ENCODE data around the gene TTC34. TPM values are rescaled to one million over a fixed set of nuclear protein-coding genes. Genes with fewer than 3 reads are reported as not detected.

Gene TTC34
- total and polyA plus RNA-seq, 2 of the 13 experiments (the other 11 are each of a cell fraction or from before 2014, with no cell fraction given): 0.07 to 0.11 TPM

GRCh38 chr1:2591581-2592261 is 209.8 kb downstream of the TTC34 start:
- H3K27ac ChIP-seq (ENCODE audit: extremely low read length, insufficient read depth, low read length): no peak overlapping the region
- in situ Hi-C loops (cut with HindIII; ENCODE audit: extremely low pct_ligation_motif_present, low pct_unique_long_range_greater_than_20kb): no loop called here
- no peak overlapping the region for H3K4me3 ChIP-seq (replicated peaks in 1 of 3; ENCODE audit: insufficient read depth in 1 of 3, low read depth in 2 of 3, low read length in 3 of 3)
- no peak overlapping the region for H3K4me2 ChIP-seq (ENCODE audit: low read depth, low read length)
- ChIA-PET CTCF (ENCODE audit: low intra/inter-chr PET ratio, low total read pairs) (no interaction called here), POLR2A (interaction anchor here (1.0 kb wide), 1 partner anchor 14 kb away, joined by 4 read pairs; no protein-coding TSS in a partner anchor)
- H3K9ac ChIP-seq (ENCODE audit: insufficient read depth, low read depth, low read length): no peak overlapping the region
- H3K36me3 ChIP-seq (replicated peaks in 1 of 2; ENCODE audit: control insufficient read depth in 1 of 2, insufficient read depth in 2 of 2, low read length in 2 of 2): no peaks in the 10 kb centered on the region
- H3K27me3 ChIP-seq (ENCODE audit: control insufficient read depth in 1 of 2, insufficient read depth in 2 of 2, low read length in 2 of 2): peaks cover 5 to 31% of the 10 kb centered on the region in 2 experiments; a peak in 4 of 5 replicates
- no peak for FAIRE-seq
- no peak for TF ChIP-seq POGZ (CRISPR knock-in tag; IDR thresholded peaks at IDR 0.05)
- no peak for TF ChIP-seq ZNF737 (CRISPR knock-in tag; IDR thresholded peaks at IDR 0.05; ENCODE audit: borderline replicate concordance)
- no peak for TF ChIP-seq ZBTB44 (CRISPR knock-in tag; IDR thresholded peaks at IDR 0.05)
- no peak for TF ChIP-seq TRIM24 (CRISPR knock-in tag; IDR thresholded peaks at IDR 0.05)
- DNase-seq (ENCODE audit: low spot score): no peak
- BruUV-seq (replicated peaks): no TSS peak
- no peak overlapping the region for H2AFZ ChIP-seq (ENCODE audit: low read length)
- no peak for ATAC-seq
- no peaks in the 10 kb centered on the region for H3K79me2 ChIP-seq (ENCODE audit: insufficient read depth, low read length)
- no peaks in the 10 kb centered on the region for H4K20me1 ChIP-seq (ENCODE audit: insufficient read depth, low read length)
- H3K4me1 ChIP-seq (ENCODE audit: insufficient read depth, low read length): peaks cover 19% of the 10 kb centered on the region
- intact Hi-C loops (cut with micrococcal nuclease; ENCODE audit: unreplicated experiment): no loop called here
- 95% methylated on average over 7 of the region's 12 CpGs for WGBS (ENCODE audit: low lambda C conversion rate)
- no peaks in the 10 kb centered on the region for H3K9me3 ChIP-seq (ENCODE audit: low read length)

GRCh38 chr1:2591233-2591580 is 210.3 kb downstream of the TTC34 start:
- FAIRE-seq (no peak), ATAC-seq (no peak), DNase-seq (ENCODE audit: low spot score) (no peak)
- H3K9ac ChIP-seq (ENCODE audit: insufficient read depth, low read depth, low read length): no peak overlapping the region
- no TSS peak for BruUV-seq (replicated peaks)
- H3K27me3 ChIP-seq (ENCODE audit: control insufficient read depth in 1 of 2, insufficient read depth in 2 of 2, low read length in 2 of 2): peaks cover 5 to 28% of the 10 kb centered on the region in 2 experiments; a peak in 4 of 5 replicates
- no peak overlapping the region for H3K4me2 ChIP-seq (ENCODE audit: low read depth, low read length)
- no peaks in the 10 kb centered on the region for H3K36me3 ChIP-seq (replicated peaks in 1 of 2; ENCODE audit: control insufficient read depth in 1 of 2, insufficient read depth in 2 of 2, low read length in 2 of 2)
- no peak for TF ChIP-seq ZNF232 (CRISPR knock-in tag; IDR thresholded peaks at IDR 0.05; ENCODE audit: borderline replicate concordance)
- TF ChIP-seq SIN3B (IDR thresholded peaks at IDR 0.05; ENCODE audit: low read length): no peak
- TF ChIP-seq ZNF589 (CRISPR knock-in tag; conservative IDR thresholded peaks at IDR 0.05): no peak
- TF ChIP-seq ZNF850 (CRISPR knock-in tag; conservative IDR thresholded peaks at IDR 0.05): 0 out of 2 replicates have a peak, but pooled peaks have one; percentile 77
- H3K79me2 ChIP-seq (ENCODE audit: insufficient read depth, low read length): no peaks in the 10 kb centered on the region
- peaks cover 19% of the 10 kb centered on the region for H3K4me1 ChIP-seq (ENCODE audit: insufficient read depth, low read length)
- no peak overlapping the region for H3K4me3 ChIP-seq (replicated peaks in 1 of 3; ENCODE audit: insufficient read depth in 1 of 3, low read depth in 2 of 3, low read length in 3 of 3)
- no peak overlapping the region for H2AFZ ChIP-seq (ENCODE audit: low read length)
- no peak overlapping the region for H3K27ac ChIP-seq (ENCODE audit: extremely low read length, insufficient read depth, low read length)
- ChIA-PET CTCF (ENCODE audit: low intra/inter-chr PET ratio, low total read pairs) (no interaction called here), POLR2A (interaction anchor here (1.0 kb wide), 2 partner anchors 13 kb away, joined by 3 to 4 read pairs; no protein-coding TSS in a partner anchor)
- in situ Hi-C loops (cut with HindIII; ENCODE audit: extremely low pct_ligation_motif_present, low pct_unique_long_range_greater_than_20kb): no loop called here
- H3K9me3 ChIP-seq (ENCODE audit: low read length): no peaks in the 10 kb centered on the region
- no peaks in the 10 kb centered on the region for H4K20me1 ChIP-seq (ENCODE audit: insufficient read depth, low read length)
- intact Hi-C loops (cut with micrococcal nuclease; ENCODE audit: unreplicated experiment): no loop called here
- WGBS (ENCODE audit: low lambda C conversion rate): 80% methylated on average over 5 of the region's 5 CpGs

All from HepG2 (cell line).